ENCODE measurements around the gene TTC29.
"Not testable (repeated sequence)": the region's sequence is repeated elsewhere in the genome, so short reads cannot be mapped to it uniquely, and the experiment has no call there.

TTC29 gene

GRCh38 chr4:146762016-146762415 lies 183.6 kb downstream of the TTC29 start:
- H3K27ac ChIP-seq (ENCODE audit: low read depth, low read length): no peak overlapping the region
- H2AFZ ChIP-seq (ENCODE audit: low read depth, low read length, severe bottlenecking): no peak overlapping the region
- H3K9ac ChIP-seq (ENCODE audit: low read length): no peak overlapping the region
- no peak overlapping the region for H3K4me2 ChIP-seq (ENCODE audit: low read depth, low read length, poor library complexity, severe bottlenecking)
- no peaks in the 10 kb centered on the region for H3F3A ChIP-seq (ENCODE audit: insufficient read depth)
- no peaks in the 10 kb centered on the region for H3K79me2 ChIP-seq (ENCODE audit: insufficient read depth, low read length)
- no peaks in the 10 kb centered on the region for H3K36me3 ChIP-seq (ENCODE audit: low read length)
- no peaks in the 10 kb centered on the region for H3K9me2 ChIP-seq (replicated peaks; ENCODE audit: insufficient read depth, low read length)
- no peak for TF ChIP-seq CTCF (IDR thresholded peaks at IDR 0.05; ENCODE audit: insufficient read depth, low read length, poor library complexity, severe bottlenecking)
- TF ChIP-seq EZH2phosphoT487 (conservative IDR thresholded peaks at IDR 0.05; ENCODE audit: low read length): no peak
- no peaks in the 10 kb centered on the region for H4K20me1 ChIP-seq (ENCODE audit: low read depth, low read length)
- no peak overlapping the region for H3K4me3 ChIP-seq (ENCODE audit: insufficient read depth, low read length, poor library complexity, severe bottlenecking)
- H3K9me3 ChIP-seq (ENCODE audit: insufficient read depth, low read length): no peaks in the 10 kb centered on the region
- H3K27me3 ChIP-seq (ENCODE audit: low read length): no peaks in the 10 kb centered on the region

GRCh38 chr4:146742416-146742815 lies 203.2 kb downstream of the TTC29 start:
- H3K79me2 ChIP-seq (ENCODE audit: insufficient read depth, low read length): no peaks in the 10 kb centered on the region
- no peak for TF ChIP-seq EZH2phosphoT487 (conservative IDR thresholded peaks at IDR 0.05; ENCODE audit: low read length)
- TF ChIP-seq CTCF (IDR thresholded peaks at IDR 0.05; ENCODE audit: insufficient read depth, low read length, poor library complexity, severe bottlenecking): no peak
- no peaks in the 10 kb centered on the region for H3K9me3 ChIP-seq (ENCODE audit: insufficient read depth, low read length)

GRCh38 chr4:146739182-146739581 lies 206.5 kb downstream of the TTC29 start:
- Histone ChIP-seq H3K9me2 (replicated peaks; ENCODE audit: insufficient read depth, low read length) (no peaks in the 10 kb centered on the region), H4K20me1 (ENCODE audit: low read depth, low read length) (no peaks in the 10 kb centered on the region), H3K27ac (ENCODE audit: low read depth, low read length) (no peak overlapping the region), H3K27me3 (ENCODE audit: low read length) (no peaks in the 10 kb centered on the region), H3K4me2 (ENCODE audit: low read depth, low read length, poor library complexity, severe bottlenecking) (no peak overlapping the region), H3K9me3 (ENCODE audit: insufficient read depth, low read length) (no peaks in the 10 kb centered on the region), H2AFZ (ENCODE audit: low read depth, low read length, severe bottlenecking) (no peak overlapping the region), H3F3A (ENCODE audit: insufficient read depth) (no peaks in the 10 kb centered on the region), H3K36me3 (ENCODE audit: low read length) (no peaks in the 10 kb centered on the region), H3K4me3 (ENCODE audit: insufficient read depth, low read length, poor library complexity, severe bottlenecking) (no peak overlapping the region), H3K9ac (ENCODE audit: low read length) (no peak overlapping the region), H3K79me2 (ENCODE audit: insufficient read depth, low read length) (no peaks in the 10 kb centered on the region)
- TF ChIP-seq CTCF (IDR thresholded peaks at IDR 0.05; ENCODE audit: insufficient read depth, low read length, poor library complexity, severe bottlenecking) (no peak), EZH2phosphoT487 (conservative IDR thresholded peaks at IDR 0.05; ENCODE audit: low read length) (no peak)

More at GRCh38 chr4:146742416-146742815, 203.2 kb downstream of the TTC29 start:
- no peaks in the 10 kb centered on the region for H3K9me2 ChIP-seq (replicated peaks; ENCODE audit: insufficient read depth, low read length)
- H3K4me3 ChIP-seq (ENCODE audit: insufficient read depth, low read length, poor library complexity, severe bottlenecking): no peak overlapping the region
- H3K27me3 ChIP-seq (ENCODE audit: low read length): no peaks in the 10 kb centered on the region
- H4K20me1 ChIP-seq (ENCODE audit: low read depth, low read length): no peaks in the 10 kb centered on the region
- H3K27ac ChIP-seq (ENCODE audit: low read depth, low read length): no peak overlapping the region
- no peaks in the 10 kb centered on the region for H3F3A ChIP-seq (ENCODE audit: insufficient read depth)
- no peak overlapping the region for H3K9ac ChIP-seq (ENCODE audit: low read length)
- H2AFZ ChIP-seq (ENCODE audit: low read depth, low read length, severe bottlenecking): no peak overlapping the region
- no peak overlapping the region for H3K4me2 ChIP-seq (ENCODE audit: low read depth, low read length, poor library complexity, severe bottlenecking)
- no peaks in the 10 kb centered on the region for H3K36me3 ChIP-seq (ENCODE audit: low read length)

GRCh38 chr4:146723519-146723918 lies 222.1 kb downstream of the TTC29 start:
- not testable (repeated sequence) for H3K4me2 ChIP-seq (ENCODE audit: low read depth, low read length, poor library complexity, severe bottlenecking); H4K20me1 ChIP-seq (ENCODE audit: low read depth, low read length); H3K9me2 ChIP-seq (replicated peaks; ENCODE audit: insufficient read depth, low read length); H3K79me2 ChIP-seq (ENCODE audit: insufficient read depth, low read length); H2AFZ ChIP-seq (ENCODE audit: low read depth, low read length, severe bottlenecking); H3K4me3 ChIP-seq (ENCODE audit: insufficient read depth, low read length, poor library complexity, severe bottlenecking); H3K9me3 ChIP-seq (ENCODE audit: insufficient read depth, low read length); H3K27ac ChIP-seq (ENCODE audit: low read depth, low read length); H3K9ac ChIP-seq (ENCODE audit: low read length); H3K36me3 ChIP-seq (ENCODE audit: low read length); H3F3A ChIP-seq (ENCODE audit: insufficient read depth); H3K27me3 ChIP-seq (ENCODE audit: low read length)
